Right lung (tissue), 5 donors: ENCODE data around the gene AFF1. TPM values are rescaled to one million over a fixed set of nuclear protein-coding genes. Genes with fewer than 3 reads are reported as not detected.
"Not testable (repeated sequence)": the region's sequence is repeated elsewhere in the genome, so short reads cannot be mapped to it uniquely, and the experiment has no call there.

Source experiments
- DNase-seq, 2 donors: peaks; one replicate each; pipeline ENCODE4 v3.0.0-alpha.2; 2013
- polyA plus RNA-seq, 5 donors: library from polyadenylated mRNA; unstranded; fragments of 120-200 nt; gene quantifications; one replicate each; pipeline versions ENCODE4 v1.2.1 to v1.2.3, GENCODE V29; 2013; ENCODE audit warnings: inconsistent platforms in 1 of 5, low replicate concordance in 1 of 5; ENCODE audit not compliant: insufficient read length in 5 of 5, insufficient read depth in 1 of 5

AFF1 gene
- polyA plus RNA-seq, 5 donors: 30.9 to 47.9 (median 45.1) TPM

- DNase-seq: no peak
Measured at GRCh38 chr4:87133183-87133582, 198.4 kb downstream of the AFF1 start.

- no peak for DNase-seq
Measured at GRCh38 chr4:87134122-87134521, 199.3 kb downstream of the AFF1 start.

- DNase-seq: no peak
Measured at GRCh38 chr4:87141428-87141827, 206.6 kb downstream of the AFF1 start.

GRCh38 chr4:87144356-87144755 is 209.5 kb downstream of the AFF1 start:
- DNase-seq: no peak

- DNase-seq: not testable (repeated sequence)
Measured at GRCh38 chr4:87145934-87146333, 211.1 kb downstream of the AFF1 start.

GRCh38 chr4:87147116-87147515 is 212.3 kb downstream of the AFF1 start:
- DNase-seq: no peak

GRCh38 chr4:87150498-87151261 is 215.9 kb downstream of the AFF1 start:
- peak; percentile 52 to 64 for DNase-seq

- no peak for DNase-seq
Measured at GRCh38 chr4:87151730-87152129, 216.9 kb downstream of the AFF1 start.

GRCh38 chr4:87152310-87153041 is 217.7 kb downstream of the AFF1 start:
- no peak for DNase-seq

- DNase-seq: no peak
Measured at GRCh38 chr4:87153078-87153870, 218.5 kb downstream of the AFF1 start.

- DNase-seq: no peak
Measured at GRCh38 chr4:87165892-87166291, 231.1 kb downstream of the AFF1 start.

GRCh38 chr4:87166296-87166854 is 231.6 kb downstream of the AFF1 start:
- no peak for DNase-seq

- DNase-seq: no peak
Measured at GRCh38 chr4:87171944-87172343, 237.1 kb downstream of the AFF1 start.

- no peak for DNase-seq
Measured at GRCh38 chr4:87174672-87175071, 239.9 kb downstream of the AFF1 start.

GRCh38 chr4:87179751-87180150 is 244.9 kb downstream of the AFF1 start:
- no peak for DNase-seq

GRCh38 chr4:87180767-87181166 is 246.0 kb downstream of the AFF1 start:
- no peak for DNase-seq

GRCh38 chr4:87185146-87185870 is 250.5 kb downstream of the AFF1 start:
- DNase-seq: no peak

- DNase-seq: peak; percentile 8 to 17
Measured at GRCh38 chr4:87188048-87188447, 253.2 kb downstream of the AFF1 start.

GRCh38 chr4:87188932-87189331 is 254.1 kb downstream of the AFF1 start:
- DNase-seq: no peak
